Endothelial cell of umbilical vein (primary cell): ENCODE measurements around the gene NTNG1. TPM values are rescaled to one million over a fixed set of nuclear protein-coding genes. Genes with fewer than 3 reads are reported as not detected.

Experiments
- BruUV-seq: library from RNA; stranded (reverse); fragments of 400-500 nt; replicated peaks from 2 replicates; lab custom pipeline; 2021; lab: Mats Ljungman, UMichigan
- CTCF ChIA-PET: fragments of 300-600, 350-600 bp; sonication (Branson Sonifier 250); formaldehyde crosslinking; loops from one replicate; lab custom pipeline; 2021; ENCODE audit warnings: antibody characterized with exemption, inconsistent platforms; lab: Charles Lee
- POLR2A ChIA-PET: fragments of 300-600, 350-600 bp; sonication (Branson Sonifier 250); formaldehyde crosslinking; loops from one replicate; lab custom pipeline; 2021; ENCODE audit warnings: antibody characterized with exemption, inconsistent platforms; lab: Charles Lee
- DNase-seq: peaks from one replicate; pipeline ENCODE4 v3.0.0-alpha.2; 2011; ENCODE audit warnings: low read depth, low spot score
- FAIRE-seq: peaks from 2 replicates; lab custom pipeline; 2011; peaks lifted over from hg19 to GRCh38; lab: Jason Lieb, UNC
- H2AFZ ChIP-seq: 2 replicates; pipeline ENCODE4 v1.6.0; 2012; ENCODE audit warnings: low read depth, low read length, control low read depth, inconsistent platforms
- H3K27ac ChIP-seq: 2 replicates; pipeline ENCODE4 v1.5.1; 2011; ENCODE audit warnings: low read depth, mild to moderate bottlenecking, control low read depth, low read length, moderate library complexity; ENCODE audit not compliant: insufficient read depth
- H3K27me3 ChIP-seq, 2 experiments: 2 replicates each; pipeline versions ENCODE4 v1.6.0 to v1.6.1; 2011; ENCODE audit warnings: low read length in 2 of 2, mixed read lengths in 1 of 2; ENCODE audit not compliant: control insufficient read depth in 2 of 2, insufficient read depth in 2 of 2
- H3K36me3 ChIP-seq, 2 experiments: 2 replicates in 1 of 2; 3 replicates in 1 of 2; pipeline ENCODE4 v1.5.1; 2011; ENCODE audit warnings: low read length in 2 of 2, mild to moderate bottlenecking in 1 of 2, moderate library complexity in 1 of 2; ENCODE audit not compliant: control insufficient read depth in 2 of 2, insufficient read depth in 2 of 2; ENCODE audit errors: extremely low read depth in 1 of 2
- H3K4me1 ChIP-seq: 3 replicates; pipeline ENCODE4 v1.5.1; 2011; ENCODE audit warnings: mild to moderate bottlenecking, low read length; ENCODE audit not compliant: control insufficient read depth, insufficient read depth; ENCODE audit errors: extremely low read depth
- H3K4me2 ChIP-seq: 2 replicates; pipeline ENCODE4 v1.6.1; 2011; ENCODE audit warnings: low read length, control low read depth, mixed read lengths; ENCODE audit not compliant: insufficient read depth
- H3K4me3 ChIP-seq, 3 experiments: fragments of 200-600 bp in 1 of 3; sonication (generic), shearing (Covaris generic) in 1 of 3; replicated peaks in 1 of 3; 2 replicates each; pipeline ENCODE4 v1.5.1; 2011 to 2016; ENCODE audit warnings: control low read depth in 3 of 3, low read length in 3 of 3, mild to moderate bottlenecking in 2 of 3, inconsistent platforms in 1 of 3, low read depth in 1 of 3, moderate library complexity in 1 of 3; ENCODE audit not compliant: insufficient read depth in 1 of 3
- H3K79me2 ChIP-seq: 2 replicates; pipeline ENCODE4 v1.6.0; 2012; ENCODE audit warnings: low read length, inconsistent platforms; ENCODE audit not compliant: control insufficient read depth, insufficient read depth
- H3K9ac ChIP-seq: replicated peaks from 2 replicates; pipeline ENCODE3; 2011; ENCODE audit warnings: low read length, control low read depth; ENCODE audit not compliant: insufficient read depth; ENCODE audit errors: extremely low read depth
- H3K9me1 ChIP-seq: replicated peaks from 3 replicates; pipeline ENCODE4 v1.6.0; 2011; ENCODE audit warnings: mild to moderate bottlenecking, low read length; ENCODE audit not compliant: control insufficient read depth, insufficient read depth; ENCODE audit errors: extremely low read depth
- H3K9me3 ChIP-seq: replicated peaks from 2 replicates; pipeline ENCODE4 v1.5.1; 2012; ENCODE audit warnings: low read length, inconsistent platforms; ENCODE audit not compliant: control insufficient read depth, insufficient read depth
- H4K20me1 ChIP-seq: replicated peaks from 2 replicates; pipeline ENCODE3; 2011; ENCODE audit warnings: mild to moderate bottlenecking, low read length; ENCODE audit not compliant: control insufficient read depth, insufficient read depth; ENCODE audit errors: extremely low read depth
- EZH2 ChIP-seq: IDR thresholded peaks from 2 replicates; pipeline ENCODE4 v1.6.1; 2012; ENCODE audit warnings: borderline replicate concordance, low read depth, mild to moderate bottlenecking, moderate library complexity, low read length, inconsistent platforms; ENCODE audit not compliant: severe bottlenecking
- FOS ChIP-seq: IDR thresholded peaks from 2 replicates; pipeline ENCODE4 v1.6.1; 2011; ENCODE audit warnings: mild to moderate bottlenecking, low read length, moderate library complexity, borderline replicate concordance; ENCODE audit not compliant: insufficient read depth
- JUN ChIP-seq: IDR thresholded peaks from 2 replicates; pipeline ENCODE4 v1.6.1; 2011; ENCODE audit warnings: borderline replicate concordance, low read depth; ENCODE audit not compliant: insufficient read length, insufficient read depth
- MAX ChIP-seq: IDR thresholded peaks from 2 replicates; pipeline ENCODE4 v1.6.1; 2011; ENCODE audit not compliant: insufficient read depth, insufficient read length
- MYC ChIP-seq: IDR thresholded peaks from one replicate; pipeline ENCODE4 v1.6.1; 2011; ENCODE audit warnings: mild to moderate bottlenecking, low read depth, low read length
- POLR2A ChIP-seq: IDR thresholded peaks from 2 replicates; pipeline ENCODE4 v1.6.1; 2012; ENCODE audit warnings: low read depth, mild to moderate bottlenecking, control low read depth, low read length
- POLR2AphosphoS5 ChIP-seq: IDR thresholded peaks from 2 replicates; pipeline ENCODE4 v1.6.1; 2012; ENCODE audit warnings: low read depth, mild to moderate bottlenecking, control low read depth, low read length, moderate library complexity; ENCODE audit not compliant: insufficient read depth
- dilution Hi-C: fragments of 300-500 bp; cut with MboI; formaldehyde crosslinking; loops from one replicate; pipeline ENCODE4 v1.15.0; 2019; ENCODE audit warnings: low sequenced_read_pairs; ENCODE audit not compliant: extremely low pct_ligation_motif_present
- intact Hi-C: fragments of 100-400 bp; cut with micrococcal nuclease; formaldehyde crosslinking; loops from one replicate; pipeline ENCODE4 v1.10.0; 2022
- polyA plus RNA-seq, 4 experiments: library from polyadenylated mRNA; depleted of rRNA in 3 of 4; stranded (reverse) in 3 of 4; unstranded in 1 of 4; fragments of >200 nt; gene quantifications; 2 replicates each; pipeline versions ENCODE4 v1.2.1 to v1.2.3, GENCODE V29; 2011 to 2012; ENCODE audit warnings: missing spikeins in 1 of 4
- total RNA-seq: library from RNA; stranded (reverse); gene quantifications from 2 replicates; pipeline ENCODE4 v1.2.3, GENCODE V29; 2021
- TF ChIP-seq, protein P1 (sequence below), 2 donors: IDR thresholded peaks; 1 replicate in 1 of 2; 2 replicates in 1 of 2; pipeline ENCODE4 v1.5.1; 2011; ENCODE audit warnings: low read length in 2 of 2, mild to moderate bottlenecking in 2 of 2, moderate library complexity in 2 of 2, control low read depth in 1 of 2, inconsistent platforms in 1 of 2, low read depth in 1 of 2; ENCODE audit not compliant: insufficient read depth in 1 of 2; ENCODE audit errors: extremely low read depth in 1 of 2

Gene NTNG1
- total and polyA plus RNA-seq, 2 donors (not counting 3 experiments of a cell fraction or from before 2014, with no cell fraction given): not detected

DNA sequence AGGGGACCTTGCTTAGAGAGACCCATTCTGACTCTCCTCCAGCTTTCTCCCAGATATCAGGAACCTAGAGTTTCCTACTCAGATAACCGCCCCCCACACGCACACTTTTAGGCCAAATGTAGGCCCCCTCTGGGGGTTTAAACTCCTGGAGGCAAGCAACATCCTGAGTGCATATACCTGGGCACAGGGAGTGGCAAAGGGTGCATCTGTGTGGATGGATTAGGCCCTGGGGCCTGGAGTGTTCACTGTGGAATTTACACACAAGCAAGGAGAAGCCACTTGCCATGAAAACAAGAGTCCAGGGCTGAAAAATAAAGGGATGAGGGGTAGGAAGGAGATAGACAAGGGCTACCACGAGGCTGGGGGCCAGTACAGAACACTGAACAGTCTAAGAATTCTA lies 343.1 kb downstream of the NTNG1 start:
- Histone ChIP-seq H3K9me1 (no peaks in the 10 kb centered on the region), H3K27me3 (no peaks in the 10 kb centered on the region), H3K4me3 (no peak overlapping the region), H3K9ac (no peak overlapping the region), H3K36me3 (no peaks in the 10 kb centered on the region), H3K79me2 (no peaks in the 10 kb centered on the region), H3K4me1 (no peaks in the 10 kb centered on the region), H2AFZ (no peak overlapping the region), H3K27ac (no peak overlapping the region), H4K20me1 (no peaks in the 10 kb centered on the region), H3K9me3 (no peaks in the 10 kb centered on the region), H3K4me2 (no peak overlapping the region)
- CTCF ChIA-PET: no interaction called here
- DNase-seq: no peak
- no peak for TF ChIP-seq EZH2
- TF ChIP-seq MYC: no peak
- TF ChIP-seq MAX: no peak
- TF ChIP-seq POLR2AphosphoS5: no peak
- no peak for TF ChIP-seq POLR2A
- TF ChIP-seq FOS: no peak
- TF ChIP-seq, protein P1, sequence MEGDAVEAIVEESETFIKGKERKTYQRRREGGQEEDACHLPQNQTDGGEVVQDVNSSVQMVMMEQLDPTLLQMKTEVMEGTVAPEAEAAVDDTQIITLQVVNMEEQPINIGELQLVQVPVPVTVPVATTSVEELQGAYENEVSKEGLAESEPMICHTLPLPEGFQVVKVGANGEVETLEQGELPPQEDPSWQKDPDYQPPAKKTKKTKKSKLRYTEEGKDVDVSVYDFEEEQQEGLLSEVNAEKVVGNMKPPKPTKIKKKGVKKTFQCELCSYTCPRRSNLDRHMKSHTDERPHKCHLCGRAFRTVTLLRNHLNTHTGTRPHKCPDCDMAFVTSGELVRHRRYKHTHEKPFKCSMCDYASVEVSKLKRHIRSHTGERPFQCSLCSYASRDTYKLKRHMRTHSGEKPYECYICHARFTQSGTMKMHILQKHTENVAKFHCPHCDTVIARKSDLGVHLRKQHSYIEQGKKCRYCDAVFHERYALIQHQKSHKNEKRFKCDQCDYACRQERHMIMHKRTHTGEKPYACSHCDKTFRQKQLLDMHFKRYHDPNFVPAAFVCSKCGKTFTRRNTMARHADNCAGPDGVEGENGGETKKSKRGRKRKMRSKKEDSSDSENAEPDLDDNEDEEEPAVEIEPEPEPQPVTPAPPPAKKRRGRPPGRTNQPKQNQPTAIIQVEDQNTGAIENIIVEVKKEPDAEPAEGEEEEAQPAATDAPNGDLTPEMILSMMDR (IDR thresholded peaks at IDR 0.05; ENCODE audit: extremely low read depth in 1 of 2, insufficient read depth in 1 of 2, low read depth in 1 of 2, low read length in 2 of 2): no peak
- TF ChIP-seq JUN: no peak
- no peak for FAIRE-seq
- intact Hi-C loops (no loop called here), dilution Hi-C loops (no loop called here)
- BruUV-seq: no TSS peak
- POLR2A ChIA-PET: no interaction called here
